IMR-90 (cell line): ENCODE measurements around the gene TJP3. TPM values are rescaled to one million over a fixed set of nuclear protein-coding genes. Genes with fewer than 3 reads are reported as not detected.

Source experiments
- ATAC-seq: fragments of 200-7000 bp; cut with Tn5 transposase; 2 replicates; pipeline ENCODE4 v1.9.1; 2020; ENCODE audit warnings: low read depth, mild to moderate bottlenecking, moderate library complexity
- BruUV-seq: library from RNA; stranded (reverse); fragments of 400-500 nt; replicated peaks from 2 replicates; lab custom pipeline; 2021; lab: Mats Ljungman, UMichigan
- CTCF ChIA-PET: fragments of 300-600 bp; formaldehyde crosslinking; extraction: SDS; loops from one replicate; lab custom pipeline; 2021; ENCODE audit warnings: antibody characterized with exemption; lab: Yijun Ruan, JAX
- POLR2A ChIA-PET: fragments of 300-600 bp; sonication (Branson Sonifier 250); formaldehyde crosslinking; loops from one replicate; lab custom pipeline; 2022; ENCODE audit warnings: antibody characterized with exemption; ENCODE audit not compliant: unreplicated experiment; lab: Charles Lee
- DNase-seq: peaks from one replicate; pipeline ENCODE4 v3.0.0; 2013
- H2AFZ ChIP-seq: replicated peaks from 2 replicates; pipeline ENCODE3; 2013; ENCODE audit warnings: low read length, mild to moderate bottlenecking; ENCODE audit not compliant: poor library complexity
- H2AK5ac ChIP-seq: 2 replicates; pipeline ENCODE4 v1.6.1; 2013; ENCODE audit warnings: low read depth, low read length, inconsistent platforms
- H2AK9ac ChIP-seq: replicated peaks from 2 replicates; pipeline ENCODE3; 2013; ENCODE audit warnings: mild to moderate bottlenecking, low read depth, low read length, moderate library complexity; ENCODE audit not compliant: poor library complexity
- H2BK120ac ChIP-seq: 2 replicates; pipeline ENCODE4 v1.6.1; 2013; ENCODE audit warnings: low read depth, low read length, inconsistent platforms
- H2BK15ac ChIP-seq: 3 replicates; pipeline ENCODE4 v1.6.1; 2013; ENCODE audit warnings: low read depth, low read length, inconsistent platforms
- H2BK20ac ChIP-seq: 2 replicates; pipeline ENCODE4 v1.6.1; 2013; ENCODE audit warnings: low read depth, mild to moderate bottlenecking, inconsistent platforms, low read length, moderate library complexity
- H2BK5ac ChIP-seq: 2 replicates; pipeline ENCODE4 v1.6.1; 2013; ENCODE audit warnings: mild to moderate bottlenecking, low read depth, low read length, inconsistent platforms; ENCODE audit not compliant: poor library complexity, severe bottlenecking
- H3K14ac ChIP-seq: replicated peaks from 2 replicates; pipeline ENCODE4 v1.6.1; 2013; ENCODE audit warnings: low read depth, low read length, inconsistent platforms
- H3K18ac ChIP-seq: 2 replicates; pipeline ENCODE4 v1.6.1; 2013; ENCODE audit warnings: low read depth, low read length, control low read depth
- H3K23ac ChIP-seq: 2 replicates; pipeline ENCODE4 v1.6.1; 2013; ENCODE audit warnings: low read depth, low read length, inconsistent platforms
- H3K27ac ChIP-seq: 2 replicates; pipeline ENCODE4 v1.5.1; 2013; ENCODE audit warnings: mild to moderate bottlenecking, control low read depth, low read length; ENCODE audit not compliant: insufficient read depth
- H3K27me3 ChIP-seq: 2 replicates; pipeline ENCODE4 v1.6.1; 2013; ENCODE audit warnings: low read length; ENCODE audit not compliant: control insufficient read depth, insufficient read depth
- H3K36me3 ChIP-seq: 2 replicates; pipeline ENCODE4 v1.6.1; 2013; ENCODE audit warnings: low read length, mixed read lengths; ENCODE audit not compliant: control insufficient read depth, insufficient read depth
- H3K4ac ChIP-seq: 2 replicates; pipeline ENCODE4 v1.6.1; 2013; ENCODE audit warnings: low read depth, low read length, inconsistent platforms
- H3K4me1 ChIP-seq: 2 replicates; pipeline ENCODE4 v1.6.1; 2013; ENCODE audit warnings: low read length, mixed read lengths; ENCODE audit not compliant: control insufficient read depth, insufficient read depth
- H3K4me2 ChIP-seq: 2 replicates; pipeline ENCODE4 v1.6.1; 2013; ENCODE audit warnings: low read depth, mild to moderate bottlenecking, control low read depth, low read length, moderate library complexity
- H3K4me3 ChIP-seq: 2 replicates; pipeline ENCODE4 v1.5.1; 2013; ENCODE audit warnings: low read depth, mild to moderate bottlenecking, control low read depth, low read length, moderate library complexity; ENCODE audit not compliant: insufficient read depth
- H3K56ac ChIP-seq: 2 replicates; pipeline ENCODE4 v1.6.1; 2013; ENCODE audit warnings: low read length, inconsistent platforms; ENCODE audit not compliant: insufficient read depth; ENCODE audit errors: extremely low read depth
- H3K79me1 ChIP-seq, 2 experiments: 2 replicates each; pipeline ENCODE4 v1.6.1; 2013; ENCODE audit warnings: low read length in 2 of 2, inconsistent platforms in 1 of 2, low read depth in 1 of 2
- H3K9ac ChIP-seq: 2 replicates; pipeline ENCODE4 v1.6.1; 2013; ENCODE audit warnings: low read depth, low read length, control low read depth
- H3K9me1 ChIP-seq: 2 replicates; pipeline ENCODE4 v1.6.1; 2013; ENCODE audit warnings: low read length, inconsistent platforms; ENCODE audit not compliant: insufficient read depth
- H3K9me3 ChIP-seq: 2 replicates; pipeline ENCODE4 v1.6.1; 2013; ENCODE audit warnings: low read length; ENCODE audit not compliant: control insufficient read depth, insufficient read depth
- H4K20me1 ChIP-seq: 2 replicates; pipeline ENCODE4 v1.6.1; 2013; ENCODE audit warnings: low read length, inconsistent platforms; ENCODE audit not compliant: insufficient read depth
- H4K5ac ChIP-seq: 2 replicates; pipeline ENCODE4 v1.6.1; 2013; ENCODE audit warnings: mild to moderate bottlenecking, low read depth, low read length, control low read depth
- H4K8ac ChIP-seq, 2 experiments: 2 replicates each; pipeline ENCODE4 v1.6.1; 2013; ENCODE audit warnings: low read depth in 2 of 2, low read length in 2 of 2, control low read depth in 1 of 2, inconsistent platforms in 1 of 2
- H4K91ac ChIP-seq: 2 replicates; pipeline ENCODE4 v1.6.1; 2013; ENCODE audit warnings: low read depth, low read length, inconsistent platforms; ENCODE audit not compliant: insufficient read depth
- CEBPB ChIP-seq: IDR thresholded peaks from 2 replicates; pipeline ENCODE4 v1.6.1; 2012; ENCODE audit warnings: low read depth, low read length, improper control_type of control experiment
- CHD1 ChIP-seq: IDR thresholded peaks from 2 replicates; pipeline ENCODE4 v1.6.1; 2012; ENCODE audit warnings: low read depth, low read length, improper control_type of control experiment
- FOS ChIP-seq: fragments of 150-350 bp; IDR thresholded peaks from 2 replicates; pipeline ENCODE4 v1.6.1; 2016; ENCODE audit warnings: low read depth, low read length
- MAFK ChIP-seq: IDR thresholded peaks from 2 replicates; pipeline ENCODE4 v1.6.1; 2012; ENCODE audit warnings: low read depth, low read length, improper control_type of control experiment
- MAZ ChIP-seq: IDR thresholded peaks from 2 replicates; pipeline ENCODE4 v1.6.1; 2012; ENCODE audit warnings: low read depth, mild to moderate bottlenecking, low read length, improper control_type of control experiment, moderate library complexity, borderline replicate concordance
- MXI1 ChIP-seq: IDR thresholded peaks from 2 replicates; pipeline ENCODE4 v1.6.1; 2012; ENCODE audit warnings: low read depth, mild to moderate bottlenecking, low read length, moderate library complexity, borderline replicate concordance
- NFE2L2 ChIP-seq: fragments of 150-350 bp; IDR thresholded peaks from 2 replicates; pipeline ENCODE4 v1.6.1; 2016; ENCODE audit warnings: low read depth, mild to moderate bottlenecking, low read length
- POLR2A ChIP-seq: IDR thresholded peaks from 2 replicates; pipeline ENCODE4 v1.6.1; 2012; ENCODE audit warnings: mild to moderate bottlenecking, low read depth, low read length
- RAD21 ChIP-seq: IDR thresholded peaks from 2 replicates; pipeline ENCODE4 v1.6.1; 2012; ENCODE audit warnings: low read length, improper control_type of control experiment
- RCOR1 ChIP-seq: IDR thresholded peaks from 2 replicates; pipeline ENCODE4 v1.6.1; 2012; ENCODE audit warnings: mild to moderate bottlenecking, low read length, improper control_type of control experiment; ENCODE audit not compliant: insufficient replicate concordance
- RFX5 ChIP-seq: IDR thresholded peaks from 2 replicates; pipeline ENCODE4 v1.8.0; 2012; ENCODE audit warnings: low read depth, mild to moderate bottlenecking, low read length, moderate library complexity
- SMC3 ChIP-seq: fragments of 150-350 bp; IDR thresholded peaks from 2 replicates; pipeline ENCODE4 v1.6.1; 2016; ENCODE audit warnings: low read depth, mild to moderate bottlenecking, antibody characterized with exemption, low read length, moderate library complexity
- WGBS, 2 experiments: methylation state at CpG; one replicate each; pipeline versions ENCODE4 v1.1.5 to v1.1.7; 2013; ENCODE audit warnings: missing lambda C conversion rate in 2 of 2; ENCODE audit not compliant: insufficient read length in 1 of 2; ENCODE audit errors: extremely low coverage in 2 of 2; 5-methylcytosine and 5-hydroxymethylcytosine counted together
- dilution Hi-C: fragments of 300-500 bp; cut with HindIII; formaldehyde crosslinking; loops from one replicate; pipeline ENCODE4 v1.14.3; 2018; ENCODE audit warnings: low sequenced_read_pairs; ENCODE audit not compliant: unreplicated experiment
- in situ Hi-C: fragments of 300-500 bp; cut with MboI; formaldehyde crosslinking; loops from 3 replicates; pipeline ENCODE4 v1.14.3; 2019; ENCODE audit warnings: low sequenced_read_pairs, inconsistent platforms, mixed read lengths
- intact Hi-C: fragments of 100-400 bp; cut with micrococcal nuclease; formaldehyde crosslinking; loops from 2 replicates; pipeline ENCODE4 v1.10.0; 2022
- polyA plus RNA-seq, 3 experiments: library from polyadenylated mRNA; depleted of rRNA; stranded (reverse); fragments of >200 nt; gene quantifications; 2 replicates each; pipeline ENCODE4 v1.2.3, GENCODE V29; 2012; ENCODE audit warnings: low replicate concordance in 1 of 3
- total RNA-seq: library from RNA; depleted of rRNA; stranded (reverse); fragments of >200 nt; gene quantifications from 2 replicates; pipeline ENCODE4 v1.2.3, GENCODE V29; 2012
- TF ChIP-seq, protein P1 (sequence below): fragments of 150-350 bp; IDR thresholded peaks from 2 replicates; pipeline ENCODE4 v1.6.1; 2016; ENCODE audit warnings: low read depth, mild to moderate bottlenecking, low read length, moderate library complexity, borderline replicate concordance
- TF ChIP-seq, protein P2 (sequence below): fragments of 150-350 bp; IDR thresholded peaks from 2 replicates; pipeline ENCODE4 v1.6.1; 2017; ENCODE audit warnings: mild to moderate bottlenecking, antibody characterized with exemption, low read length, low read depth
- TF ChIP-seq, protein P3 (sequence below): conservative IDR thresholded peaks from 2 replicates; pipeline ENCODE4 v1.5.1; 2012; ENCODE audit warnings: mild to moderate bottlenecking, low read depth, low read length, improper control_type of control experiment

TJP3 gene
- total and polyA plus RNA-seq, 2 of the 4 experiments (the other 2 are of a cell fraction) = not detected

DNA sequence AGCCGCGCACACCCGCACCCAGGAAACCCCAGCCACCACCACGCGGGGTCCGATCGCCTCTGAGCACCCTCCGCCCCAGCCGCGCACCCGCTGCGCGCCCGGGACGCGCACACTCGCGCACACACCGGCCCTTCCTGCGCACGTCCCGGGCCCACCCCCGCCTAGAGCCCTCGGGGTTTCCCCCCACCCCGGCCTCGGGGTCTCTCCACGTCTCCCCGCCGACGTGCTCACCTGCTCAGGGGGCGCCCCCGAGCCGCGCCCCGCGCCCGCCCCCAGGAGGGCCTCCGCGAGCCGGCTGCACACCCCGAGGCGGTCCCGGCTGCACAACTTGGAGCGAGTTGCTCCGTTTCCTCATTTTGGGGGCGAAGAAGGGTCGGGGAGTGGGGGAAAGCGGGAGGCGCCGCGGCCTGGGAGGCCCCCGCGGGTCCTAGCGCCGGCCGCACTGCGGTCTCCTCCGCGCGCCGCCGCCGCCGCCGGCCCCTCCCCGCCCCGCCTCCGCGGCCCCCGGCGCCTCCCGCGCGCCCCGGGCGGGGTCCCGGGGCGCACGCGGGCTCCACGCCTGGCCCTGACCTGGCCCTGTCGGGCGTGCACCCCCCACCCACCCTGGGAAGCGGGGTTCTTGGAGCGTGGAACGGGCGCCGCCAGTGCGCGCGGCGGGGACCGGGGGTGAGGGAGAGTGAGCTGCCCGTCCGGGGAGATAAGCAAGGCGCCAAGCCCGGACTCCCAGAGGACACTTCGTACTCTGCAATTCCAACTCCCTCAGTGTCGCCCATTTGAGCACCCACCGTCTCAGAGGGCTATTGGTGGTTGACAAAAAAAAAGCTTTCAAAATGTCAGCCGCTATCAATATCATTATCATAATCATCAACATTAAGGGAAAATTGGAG, 78.0 kb downstream of the TJP3 start, which contains the start of gene MATK:
TSS of gene MATK (minus strand) at position 444 of the 887 bp plus-strand sequence. CDS start 1,246 bp downstream, outside the sequence.
- Histone ChIP-seq H3K14ac (no peak within 1 kb of the TSS), H3K4ac (no peak within 1 kb of the TSS), H3K27ac (no peak within 1 kb of the TSS), H3K23ac (no peak within 1 kb of the TSS), H2BK15ac (no peak within 1 kb of the TSS), H2AK9ac (no peak within 1 kb of the TSS), H3K4me2 (no peak within 1 kb of the TSS), H2AFZ (no peak within 1 kb of the TSS), H2BK5ac (no peak within 1 kb of the TSS), H3K9me3 (peaks cover 27% of the 10 kb centered on the region), H4K91ac (no peak within 1 kb of the TSS), H4K5ac (no peak within 1 kb of the TSS), H2AK5ac (no peak within 1 kb of the TSS), H3K9me1 (no peaks in the 10 kb centered on the region), H3K36me3 (no peaks in the 10 kb centered on the region), H4K8ac (no peak within 1 kb of the TSS), H2BK20ac (no peak within 1 kb of the TSS), H3K4me1 (no peaks in the 10 kb centered on the region), H2BK120ac (no peak within 1 kb of the TSS), H4K20me1 (no peaks in the 10 kb centered on the region), H3K4me3 (no peak within 1 kb of the TSS), H3K27me3 (peaks cover 29% of the 10 kb centered on the region), H3K56ac (no peak within 1 kb of the TSS), H3K79me1 (no peaks in the 10 kb centered on the region), H3K9ac (no peak within 1 kb of the TSS), H3K18ac (no peak within 1 kb of the TSS)
- dilution Hi-C loops = no loop called here
- BruUV-seq = no TSS peak
- 4% methylated on average over 17 of the region's 101 CpGs; no CpG with 5 or more reads in 1 of the 2 experiments for WGBS, 2 experiments
- ATAC-seq (no peak), DNase-seq (no peak)
- ChIA-PET CTCF (no interaction called here), POLR2A (interaction anchor here (0.6 kb wide), 1 partner anchor 24 kb away, joined by 4 read pairs; the partner anchor contains the start of gene MRPL54)
- intact Hi-C loops = no loop called here
- in situ Hi-C loops = no loop called here
- TF ChIP-seq RAD21 (no peak), MAFK (no peak), FOS (no peak), MXI1 (no peak), NFE2L2 (no peak), RFX5 (no peak), SMC3 (no peak), CHD1 (no peak), CEBPB (no peak), POLR2A (no peak), MAZ (no peak), RCOR1 (no peak)
- TF ChIP-seq, protein P1, sequence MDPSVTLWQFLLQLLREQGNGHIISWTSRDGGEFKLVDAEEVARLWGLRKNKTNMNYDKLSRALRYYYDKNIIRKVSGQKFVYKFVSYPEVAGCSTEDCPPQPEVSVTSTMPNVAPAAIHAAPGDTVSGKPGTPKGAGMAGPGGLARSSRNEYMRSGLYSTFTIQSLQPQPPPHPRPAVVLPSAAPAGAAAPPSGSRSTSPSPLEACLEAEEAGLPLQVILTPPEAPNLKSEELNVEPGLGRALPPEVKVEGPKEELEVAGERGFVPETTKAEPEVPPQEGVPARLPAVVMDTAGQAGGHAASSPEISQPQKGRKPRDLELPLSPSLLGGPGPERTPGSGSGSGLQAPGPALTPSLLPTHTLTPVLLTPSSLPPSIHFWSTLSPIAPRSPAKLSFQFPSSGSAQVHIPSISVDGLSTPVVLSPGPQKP = no peak
- TF ChIP-seq, protein P2, sequence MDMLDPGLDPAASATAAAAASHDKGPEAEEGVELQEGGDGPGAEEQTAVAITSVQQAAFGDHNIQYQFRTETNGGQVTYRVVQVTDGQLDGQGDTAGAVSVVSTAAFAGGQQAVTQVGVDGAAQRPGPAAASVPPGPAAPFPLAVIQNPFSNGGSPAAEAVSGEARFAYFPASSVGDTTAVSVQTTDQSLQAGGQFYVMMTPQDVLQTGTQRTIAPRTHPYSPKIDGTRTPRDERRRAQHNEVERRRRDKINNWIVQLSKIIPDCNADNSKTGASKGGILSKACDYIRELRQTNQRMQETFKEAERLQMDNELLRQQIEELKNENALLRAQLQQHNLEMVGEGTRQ = no peak
- TF ChIP-seq, protein P3, sequence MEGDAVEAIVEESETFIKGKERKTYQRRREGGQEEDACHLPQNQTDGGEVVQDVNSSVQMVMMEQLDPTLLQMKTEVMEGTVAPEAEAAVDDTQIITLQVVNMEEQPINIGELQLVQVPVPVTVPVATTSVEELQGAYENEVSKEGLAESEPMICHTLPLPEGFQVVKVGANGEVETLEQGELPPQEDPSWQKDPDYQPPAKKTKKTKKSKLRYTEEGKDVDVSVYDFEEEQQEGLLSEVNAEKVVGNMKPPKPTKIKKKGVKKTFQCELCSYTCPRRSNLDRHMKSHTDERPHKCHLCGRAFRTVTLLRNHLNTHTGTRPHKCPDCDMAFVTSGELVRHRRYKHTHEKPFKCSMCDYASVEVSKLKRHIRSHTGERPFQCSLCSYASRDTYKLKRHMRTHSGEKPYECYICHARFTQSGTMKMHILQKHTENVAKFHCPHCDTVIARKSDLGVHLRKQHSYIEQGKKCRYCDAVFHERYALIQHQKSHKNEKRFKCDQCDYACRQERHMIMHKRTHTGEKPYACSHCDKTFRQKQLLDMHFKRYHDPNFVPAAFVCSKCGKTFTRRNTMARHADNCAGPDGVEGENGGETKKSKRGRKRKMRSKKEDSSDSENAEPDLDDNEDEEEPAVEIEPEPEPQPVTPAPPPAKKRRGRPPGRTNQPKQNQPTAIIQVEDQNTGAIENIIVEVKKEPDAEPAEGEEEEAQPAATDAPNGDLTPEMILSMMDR = no peak
